Measurements from ENCODE around the gene TCHP. TPM values are rescaled to one million over a fixed set of nuclear protein-coding genes. Genes with fewer than 3 reads are reported as not detected.
"Not testable (repeated sequence)": the region's sequence is repeated elsewhere in the genome, so short reads cannot be mapped to it uniquely, and the experiment has no call there.

The TCHP gene
- total and polyA plus RNA-seq, 7 donors: 12.5 to 42.9 (median 16.0) TPM

DNA sequence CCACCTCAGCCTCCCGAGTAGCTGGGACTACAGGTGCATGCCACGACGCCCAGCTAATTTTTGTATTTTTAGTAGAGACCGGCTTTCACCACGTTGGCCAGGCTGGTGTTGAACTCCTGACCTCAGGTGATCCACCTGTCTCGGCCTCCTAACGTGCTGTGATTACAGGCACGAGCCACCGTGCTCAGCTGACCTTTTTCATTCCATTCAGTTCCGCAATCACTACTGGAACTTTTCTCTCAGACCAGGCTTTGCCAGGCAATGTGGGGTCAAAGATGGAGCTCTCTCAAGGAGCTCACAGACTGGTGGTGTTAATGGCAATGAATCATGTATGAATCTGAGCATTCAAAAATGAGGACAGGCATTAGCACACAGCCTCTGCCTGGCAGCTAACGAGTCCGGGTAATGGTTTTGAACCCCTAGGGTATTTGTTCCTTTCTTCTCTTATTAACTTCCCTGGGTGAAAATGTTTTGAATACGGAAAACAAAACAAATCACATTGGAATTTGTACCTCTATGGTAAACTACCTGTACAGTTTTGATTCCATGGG is 9.4 kb upstream of the TCHP start:
- no peaks in the 10 kb centered on the region for H3K36me3 ChIP-seq
- 83 to 87% methylated on average over 13 of the region's 13 CpGs for WGBS, 2 donors
- no peak for DNase-seq
- TF ChIP-seq, protein P1, sequence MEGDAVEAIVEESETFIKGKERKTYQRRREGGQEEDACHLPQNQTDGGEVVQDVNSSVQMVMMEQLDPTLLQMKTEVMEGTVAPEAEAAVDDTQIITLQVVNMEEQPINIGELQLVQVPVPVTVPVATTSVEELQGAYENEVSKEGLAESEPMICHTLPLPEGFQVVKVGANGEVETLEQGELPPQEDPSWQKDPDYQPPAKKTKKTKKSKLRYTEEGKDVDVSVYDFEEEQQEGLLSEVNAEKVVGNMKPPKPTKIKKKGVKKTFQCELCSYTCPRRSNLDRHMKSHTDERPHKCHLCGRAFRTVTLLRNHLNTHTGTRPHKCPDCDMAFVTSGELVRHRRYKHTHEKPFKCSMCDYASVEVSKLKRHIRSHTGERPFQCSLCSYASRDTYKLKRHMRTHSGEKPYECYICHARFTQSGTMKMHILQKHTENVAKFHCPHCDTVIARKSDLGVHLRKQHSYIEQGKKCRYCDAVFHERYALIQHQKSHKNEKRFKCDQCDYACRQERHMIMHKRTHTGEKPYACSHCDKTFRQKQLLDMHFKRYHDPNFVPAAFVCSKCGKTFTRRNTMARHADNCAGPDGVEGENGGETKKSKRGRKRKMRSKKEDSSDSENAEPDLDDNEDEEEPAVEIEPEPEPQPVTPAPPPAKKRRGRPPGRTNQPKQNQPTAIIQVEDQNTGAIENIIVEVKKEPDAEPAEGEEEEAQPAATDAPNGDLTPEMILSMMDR (IDR thresholded peaks at IDR 0.05): no peak
- TF ChIP-seq POLR2AphosphoS5 (IDR thresholded peaks at IDR 0.05) (no peak), EP300 (IDR thresholded peaks at IDR 0.05) (no peak), POLR2A (IDR thresholded peaks at IDR 0.05) (no peak)
- H3K9me3 ChIP-seq: no peaks in the 10 kb centered on the region
- no peak overlapping the region for H3K4me3 ChIP-seq
- no peaks in the 10 kb centered on the region for H3K4me1 ChIP-seq
- no peak overlapping the region for H3K27ac ChIP-seq
- peaks cover 0 to 4% (median 0%) of the 10 kb centered on the region in 3 donors for H3K27me3 ChIP-seq
- intact Hi-C loops (cut with DNase I): no loop called here

DNA sequence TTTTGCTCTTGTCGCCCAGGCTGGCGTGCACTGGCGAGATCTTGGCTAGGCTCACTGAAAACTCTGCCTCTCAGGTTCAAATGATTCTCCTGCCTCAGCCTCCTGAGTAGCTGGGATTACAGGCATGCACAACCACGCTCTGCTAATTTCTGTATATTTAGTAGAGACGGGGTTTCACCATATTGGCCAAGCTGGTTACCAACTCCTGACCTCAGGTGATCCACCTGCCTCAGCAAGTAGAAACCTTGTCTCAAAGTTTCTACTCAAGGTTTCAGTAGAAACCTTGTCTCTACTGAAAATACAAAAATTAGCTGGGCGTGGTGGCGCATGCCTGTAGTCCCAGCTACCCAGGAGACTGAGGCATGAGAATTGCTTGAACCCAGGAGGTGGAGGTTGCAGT is 8.3 kb upstream of the TCHP start:
- H3K9me3 ChIP-seq; H3K4me1 ChIP-seq; intact Hi-C loops (cut with DNase I); H3K27ac ChIP-seq; DNase-seq; H3K36me3 ChIP-seq; H3K27me3 ChIP-seq; H3K4me3 ChIP-seq: not testable (repeated sequence)
- 87 to 93% methylated on average over 7 of the region's 7 CpGs for WGBS, 2 donors

DNA sequence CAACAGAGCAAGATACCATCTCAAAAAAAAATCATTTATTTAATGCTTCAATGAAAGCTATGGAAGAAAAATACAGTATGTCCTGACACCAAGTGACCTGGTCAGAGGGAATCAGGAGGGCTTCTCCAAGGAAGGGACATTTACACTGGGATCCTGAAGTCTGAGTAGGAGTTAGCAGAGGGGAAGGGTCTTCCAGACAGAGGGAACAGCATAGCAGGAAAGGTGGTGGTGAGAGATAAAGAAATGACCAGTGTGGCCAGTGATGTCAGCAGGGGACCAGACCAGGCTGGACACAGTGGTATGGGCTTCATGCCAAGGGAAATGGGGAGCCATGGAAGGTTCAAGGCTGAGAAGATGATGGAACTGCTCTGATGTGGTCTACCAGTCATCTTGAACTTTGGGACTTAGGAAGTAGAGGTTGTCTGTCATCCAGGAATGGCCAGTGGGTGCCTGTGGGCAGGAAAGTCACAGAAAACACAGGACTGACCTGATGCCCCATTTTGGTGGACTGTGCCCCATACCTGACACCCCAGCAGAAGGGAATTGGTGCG is 7.8 kb upstream of the TCHP start:
- WGBS, 2 donors: 96 to 98% methylated on average over 1 of the region's 1 CpG
- intact Hi-C loops (cut with DNase I): no loop called here
- TF ChIP-seq EP300 (IDR thresholded peaks at IDR 0.05) (no peak), POLR2A (IDR thresholded peaks at IDR 0.05) (no peak), POLR2AphosphoS5 (IDR thresholded peaks at IDR 0.05) (no peak)
- TF ChIP-seq, protein P1 (IDR thresholded peaks at IDR 0.05): no peak
- H3K27me3 ChIP-seq: no peaks in the 10 kb centered on the region
- no peak for DNase-seq
- H3K9me3 ChIP-seq: no peaks in the 10 kb centered on the region
- no peaks in the 10 kb centered on the region for H3K4me1 ChIP-seq
- H3K4me3 ChIP-seq: no peak overlapping the region
- no peak overlapping the region for H3K27ac ChIP-seq
- no peaks in the 10 kb centered on the region for H3K36me3 ChIP-seq

- intact Hi-C loops (cut with DNase I): no loop called here
Observed at GRCh38 chr12:109892748-109893147, 7.3 kb upstream of the TCHP start.

GRCh38 chr12:109893261-109893995 is 6.6 kb upstream of the TCHP start:
- Histone ChIP-seq H3K4me1 (no peaks in the 10 kb centered on the region), H3K4me3 (no peak overlapping the region), H3K27me3 (no peaks in the 10 kb centered on the region), H3K9me3 (no peaks in the 10 kb centered on the region), H3K36me3 (no peaks in the 10 kb centered on the region), H3K27ac (no peak overlapping the region)
- WGBS, 2 donors: 83 to 86% methylated on average over 7 of the region's 7 CpGs
- DNase-seq: no peak
- TF ChIP-seq, protein P1 (IDR thresholded peaks at IDR 0.05): no peak
- TF ChIP-seq POLR2AphosphoS5 (IDR thresholded peaks at IDR 0.05): no peak
- no peak for TF ChIP-seq POLR2A (IDR thresholded peaks at IDR 0.05)
- no peak for TF ChIP-seq EP300 (IDR thresholded peaks at IDR 0.05)
- intact Hi-C loops (cut with DNase I): no loop called here

More at GRCh38 chr12:109892748-109893147, 7.3 kb upstream of the TCHP start:
- WGBS, 2 donors: 46 to 65% methylated on average over 4 of the region's 4 CpGs
- Histone ChIP-seq H3K4me1 (no peaks in the 10 kb centered on the region), H3K36me3 (no peaks in the 10 kb centered on the region), H3K27me3 (no peaks in the 10 kb centered on the region), H3K27ac (no peak overlapping the region), H3K4me3 (no peak overlapping the region), H3K9me3 (no peaks in the 10 kb centered on the region)
- no peak for DNase-seq
- no peak for TF ChIP-seq POLR2A (IDR thresholded peaks at IDR 0.05)
- TF ChIP-seq, protein P1 (IDR thresholded peaks at IDR 0.05): no peak
- TF ChIP-seq POLR2AphosphoS5 (IDR thresholded peaks at IDR 0.05): no peak
- TF ChIP-seq EP300 (IDR thresholded peaks at IDR 0.05): no peak

Measured in sigmoid colon (tissue), 7 donors.